ENCODE data around the gene CASP3. TPM values are rescaled to one million over a fixed set of nuclear protein-coding genes. Genes with fewer than 3 reads are reported as not detected.

The CASP3 gene
- total RNA-seq, 2 experiments from 2014 or later = 25.8 to 44.7 TPM

GRCh38 chr4:184684491-184685189, 35.4 kb upstream of the CASP3 start:
- H2AFZ ChIP-seq (ENCODE audit: low read length) = no peak overlapping the region
- no peaks in the 10 kb centered on the region for H3K4me1 ChIP-seq (ENCODE audit: insufficient read depth, low read length, poor library complexity, severe bottlenecking)
- ChIA-PET POLR2A (interaction anchor here (1.0 kb wide), 1 partner anchor 10 kb away, joined by 3 read pairs; no protein-coding TSS in a partner anchor), CTCF (ENCODE audit: unreplicated experiment) (no interaction called here)
- no peaks in the 10 kb centered on the region for H3K36me3 ChIP-seq (ENCODE audit: insufficient read depth, low read length)
- no peak overlapping the region for H3K4me2 ChIP-seq (ENCODE audit: low read length)
- H4K20me1 ChIP-seq (ENCODE audit: insufficient read depth, low read length) = no peaks in the 10 kb centered on the region
- no peak overlapping the region for H3K27ac ChIP-seq (ENCODE audit: low read depth, low read length, poor library complexity, severe bottlenecking)
- no peak for DNase-seq (ENCODE audit: low spot score)
- H3K79me2 ChIP-seq (ENCODE audit: insufficient read depth, low read depth, low read length) = no peaks in the 10 kb centered on the region
- H3K9me2 ChIP-seq (ENCODE audit: insufficient read depth, low read length) = no peaks in the 10 kb centered on the region
- TF ChIP-seq CTCF (conservative IDR thresholded peaks at IDR 0.05; ENCODE audit: low read length) = no peak
- no peak for TF ChIP-seq EZH2phosphoT487 (IDR thresholded peaks at IDR 0.05; ENCODE audit: borderline replicate concordance, low read depth, low read length)
- H3K9me3 ChIP-seq (ENCODE audit: low read length) = no peaks in the 10 kb centered on the region
- BruUV-seq (replicated peaks) = no TSS peak
- intact Hi-C loops (cut with micrococcal nuclease; ENCODE audit: unreplicated experiment) = no loop called here
- H3K4me3 ChIP-seq (ENCODE audit: low read depth, low read length, poor library complexity, severe bottlenecking) = no peak overlapping the region

GRCh38 chr4:184681916-184682315, 32.7 kb upstream of the CASP3 start:
- no peak overlapping the region for H3K4me3 ChIP-seq (ENCODE audit: low read depth, low read length, poor library complexity, severe bottlenecking)
- H3K4me1 ChIP-seq (ENCODE audit: insufficient read depth, low read length, poor library complexity, severe bottlenecking) = no peaks in the 10 kb centered on the region
- intact Hi-C loops (cut with micrococcal nuclease; ENCODE audit: unreplicated experiment) = no loop called here
- H3K79me2 ChIP-seq (ENCODE audit: insufficient read depth, low read depth, low read length) = no peaks in the 10 kb centered on the region
- no peaks in the 10 kb centered on the region; the same call in 1 of the 2 replicates for H3K36me3 ChIP-seq (ENCODE audit: insufficient read depth, low read length)
- no TSS peak for BruUV-seq (replicated peaks)
- no peak overlapping the region for H2AFZ ChIP-seq (ENCODE audit: low read length)
- no peak overlapping the region for H3K4me2 ChIP-seq (ENCODE audit: low read length)
- no peaks in the 10 kb centered on the region for H3K9me2 ChIP-seq (ENCODE audit: insufficient read depth, low read length)
- ChIA-PET POLR2A (interaction anchor here (0.7 kb wide), 1 partner anchor 46 kb away, joined by 3 read pairs; no protein-coding TSS in a partner anchor), CTCF (ENCODE audit: unreplicated experiment) (no interaction called here)
- no peak for TF ChIP-seq EZH2phosphoT487 (IDR thresholded peaks at IDR 0.05; ENCODE audit: borderline replicate concordance, low read depth, low read length)
- TF ChIP-seq CTCF (conservative IDR thresholded peaks at IDR 0.05; ENCODE audit: low read length) = no peak
- H3K9me3 ChIP-seq (ENCODE audit: low read length) = no peaks in the 10 kb centered on the region
- no peak overlapping the region for H3K27ac ChIP-seq (ENCODE audit: low read depth, low read length, poor library complexity, severe bottlenecking)
- H4K20me1 ChIP-seq (ENCODE audit: insufficient read depth, low read length) = no peaks in the 10 kb centered on the region
- no peak for DNase-seq (ENCODE audit: low spot score)

- TF ChIP-seq EZH2phosphoT487 (IDR thresholded peaks at IDR 0.05; ENCODE audit: borderline replicate concordance, low read depth, low read length) = no peak
- TF ChIP-seq CTCF (conservative IDR thresholded peaks at IDR 0.05; ENCODE audit: low read length) = no peak
- no peak overlapping the region for H2AFZ ChIP-seq (ENCODE audit: low read length)
Observed at GRCh38 chr4:184680698-184681097, 31.5 kb upstream of the CASP3 start.

More at GRCh38 chr4:184680698-184681097, 31.5 kb upstream of the CASP3 start:
- no peak for DNase-seq (ENCODE audit: low spot score)
- no peaks in the 10 kb centered on the region for H3K9me2 ChIP-seq (ENCODE audit: insufficient read depth, low read length)
- ChIA-PET POLR2A (interaction anchor here (1.1 to 1.3 kb wide), 2 partner anchors 14 to 15 kb away, joined by 3 to 4 read pairs; no protein-coding TSS in a partner anchor), CTCF (ENCODE audit: unreplicated experiment) (no interaction called here)
- no peaks in the 10 kb centered on the region for H3K4me1 ChIP-seq (ENCODE audit: insufficient read depth, low read length, poor library complexity, severe bottlenecking)
- BruUV-seq (replicated peaks) = no TSS peak
- H3K4me3 ChIP-seq (ENCODE audit: low read depth, low read length, poor library complexity, severe bottlenecking) = no peak overlapping the region
- H3K36me3 ChIP-seq (ENCODE audit: insufficient read depth, low read length) = no peaks in the 10 kb centered on the region; the same call in 1 of the 2 replicates
- no peak overlapping the region for H3K27ac ChIP-seq (ENCODE audit: low read depth, low read length, poor library complexity, severe bottlenecking)
- no peak overlapping the region for H3K4me2 ChIP-seq (ENCODE audit: low read length)
- H3K79me2 ChIP-seq (ENCODE audit: insufficient read depth, low read depth, low read length) = no peaks in the 10 kb centered on the region
- H3K9me3 ChIP-seq (ENCODE audit: low read length) = no peaks in the 10 kb centered on the region
- intact Hi-C loops (cut with micrococcal nuclease; ENCODE audit: unreplicated experiment) = no loop called here
- no peaks in the 10 kb centered on the region for H4K20me1 ChIP-seq (ENCODE audit: insufficient read depth, low read length)
